GM12891 (cell line): Measurements from ENCODE around the gene SFRP5.

Source experiments
- POLR2A ChIP-seq: IDR thresholded peaks from 2 replicates; pipeline ENCODE4 v1.6.1; 2011; ENCODE audit warnings: low read depth, low read length, control low read depth
- POU2F2 ChIP-seq: IDR thresholded peaks from 2 replicates; pipeline ENCODE4 v1.6.1; 2011; ENCODE audit warnings: low read depth, mild to moderate bottlenecking, control low read depth, low read length, moderate library complexity

GRCh38 chr10:97796651-97797050, 24.9 kb upstream of the SFRP5 start:
- TF ChIP-seq POU2F2: no peak
- no peak for TF ChIP-seq POLR2A
